Limb (tissue), 2 donors: ENCODE data around the gene MYL3.

ENCODE experiments used
- DNase-seq, 2 donors: peaks; one replicate each; pipeline ENCODE4 v3.0.0-alpha.2; 2016; ENCODE audit errors: extremely low spot score in 2 of 2

Gene MYL3

GRCh38 chr3:46899151-46900006 lies 36.1 kb upstream of the MYL3 start:
- peak in 1 of 2 donors; percentile 27 for DNase-seq

GRCh38 chr3:46898321-46899150 lies 35.3 kb upstream of the MYL3 start:
- peak in 1 of 2 donors; percentile 58 for DNase-seq

GRCh38 chr3:46897829-46898320 lies 34.6 kb upstream of the MYL3 start:
- peak in 1 of 2 donors; percentile 26 for DNase-seq

- DNase-seq, result no peak
Measured at GRCh38 chr3:46897031-46897430, 33.8 kb upstream of the MYL3 start.

- DNase-seq, result no peak
Measured at GRCh38 chr3:46896386-46896785, 33.1 kb upstream of the MYL3 start.

GRCh38 chr3:46895761-46896160 lies 32.5 kb upstream of the MYL3 start:
- DNase-seq, result no peak

- DNase-seq, result peak in 1 of 2 donors; percentile 82
Measured at GRCh38 chr3:46895204-46895660, 32.0 kb upstream of the MYL3 start.

GRCh38 chr3:46894256-46894655 lies 31.0 kb upstream of the MYL3 start:
- DNase-seq, result no peak

GRCh38 chr3:46893763-46894162 lies 30.5 kb upstream of the MYL3 start:
- DNase-seq, result no peak

GRCh38 chr3:46893146-46893748 lies 30.0 kb upstream of the MYL3 start:
- DNase-seq, result no peak

GRCh38 chr3:46892285-46893145 lies 29.3 kb upstream of the MYL3 start:
- DNase-seq, result peak; percentile 61 to 76

- no peak for DNase-seq
Measured at GRCh38 chr3:46891132-46891531, 27.9 kb upstream of the MYL3 start.

GRCh38 chr3:46890132-46890531 lies 26.9 kb upstream of the MYL3 start:
- DNase-seq, result no peak

- no peak for DNase-seq
Measured at GRCh38 chr3:46889381-46890110, 26.3 kb upstream of the MYL3 start.

- DNase-seq, result no peak
Measured at GRCh38 chr3:46888705-46889104, 25.5 kb upstream of the MYL3 start.

GRCh38 chr3:46887980-46888494 lies 24.8 kb upstream of the MYL3 start:
- no peak for DNase-seq

- no peak for DNase-seq
Measured at GRCh38 chr3:46885612-46886011, 22.4 kb upstream of the MYL3 start.

- DNase-seq, result no peak
Measured at GRCh38 chr3:46884929-46885328, 21.7 kb upstream of the MYL3 start.

GRCh38 chr3:46884427-46884826 lies 21.2 kb upstream of the MYL3 start:
- no peak for DNase-seq

GRCh38 chr3:46883830-46884185 lies 20.6 kb upstream of the MYL3 start:
- no peak for DNase-seq
